Stimulated activated naive CD4-positive, alpha-beta T cell (primary cell): ENCODE results near the gene ALK.

Experiments
- DNase-seq, 6 experiments: peaks; one replicate each; lab custom pipeline; 2025; lab: John Stamatoyannopoulos, UW

Gene ALK

GRCh38 chr2:29650631-29651097 is 270.7 kb downstream of the ALK start:
- no peak for DNase-seq

- DNase-seq: no peak
Observed at GRCh38 chr2:29644949-29645348, 276.4 kb downstream of the ALK start.

- no peak for DNase-seq
Observed at GRCh38 chr2:29643196-29643595, 278.2 kb downstream of the ALK start.

DNA sequence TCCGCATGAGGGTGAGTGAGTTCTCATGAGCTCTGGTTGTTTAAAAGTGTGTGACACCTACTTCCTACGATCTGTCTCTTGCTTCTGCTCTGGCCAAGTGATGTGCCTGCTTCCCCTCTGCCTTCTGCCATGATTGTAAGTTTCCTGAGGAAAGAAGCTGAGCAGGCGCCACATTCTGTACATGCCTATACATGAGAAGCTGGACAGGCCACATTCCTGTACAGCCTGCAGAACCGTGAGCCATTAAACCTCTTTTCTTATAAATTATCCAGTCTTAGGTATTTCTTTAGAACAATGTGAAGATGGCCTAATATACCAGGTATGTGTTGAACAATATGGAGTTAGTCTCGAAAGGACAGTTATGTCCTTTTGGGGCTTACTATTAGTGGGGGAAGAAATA is 281.0 kb downstream of the ALK start:
- DNase-seq: no peak

DNA sequence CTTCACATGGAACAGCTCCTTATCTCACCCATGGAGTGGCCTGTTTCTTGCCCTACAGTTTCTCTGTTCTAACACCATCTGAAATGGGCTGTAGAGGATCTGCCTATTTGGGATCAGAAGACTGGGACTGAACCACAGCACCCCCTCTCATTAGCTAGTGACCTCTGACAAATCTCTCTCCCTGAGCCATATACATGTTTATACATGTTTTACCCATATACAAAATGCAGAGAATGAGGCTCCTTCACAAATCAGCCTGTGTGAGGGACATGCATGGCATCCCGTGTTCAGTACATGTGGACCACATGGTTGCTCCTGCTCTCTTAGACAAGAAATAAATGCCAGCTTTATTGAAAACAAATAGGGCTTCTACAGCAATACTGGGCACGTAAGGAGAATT is 282.7 kb downstream of the ALK start:
- no peak for DNase-seq

GRCh38 chr2:29634916-29635315 is 286.5 kb downstream of the ALK start:
- no peak for DNase-seq

- DNase-seq: no peak
Observed at GRCh38 chr2:29632018-29632417, 289.4 kb downstream of the ALK start.

DNA sequence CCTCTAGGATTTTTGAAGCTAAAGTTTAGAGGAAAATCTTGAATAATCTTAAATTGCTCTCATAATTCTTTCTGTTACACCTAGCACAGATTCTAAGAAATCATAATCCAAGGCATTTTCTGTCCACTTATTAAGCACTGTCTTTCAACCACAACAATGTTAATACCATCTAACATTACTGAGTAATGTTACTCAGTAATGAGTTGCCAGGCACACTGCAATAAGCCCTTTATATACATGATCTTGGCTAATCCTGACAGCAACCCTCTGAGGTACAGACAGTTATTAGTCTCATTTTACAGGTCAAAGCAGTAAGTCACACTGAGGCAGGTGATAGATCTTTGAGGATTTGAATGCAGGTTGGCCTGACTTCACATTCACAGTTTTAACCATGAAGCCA is 291.9 kb downstream of the ALK start:
- no peak for DNase-seq

GRCh38 chr2:29628862-29629261 is 292.5 kb downstream of the ALK start:
- DNase-seq: no peak

DNA sequence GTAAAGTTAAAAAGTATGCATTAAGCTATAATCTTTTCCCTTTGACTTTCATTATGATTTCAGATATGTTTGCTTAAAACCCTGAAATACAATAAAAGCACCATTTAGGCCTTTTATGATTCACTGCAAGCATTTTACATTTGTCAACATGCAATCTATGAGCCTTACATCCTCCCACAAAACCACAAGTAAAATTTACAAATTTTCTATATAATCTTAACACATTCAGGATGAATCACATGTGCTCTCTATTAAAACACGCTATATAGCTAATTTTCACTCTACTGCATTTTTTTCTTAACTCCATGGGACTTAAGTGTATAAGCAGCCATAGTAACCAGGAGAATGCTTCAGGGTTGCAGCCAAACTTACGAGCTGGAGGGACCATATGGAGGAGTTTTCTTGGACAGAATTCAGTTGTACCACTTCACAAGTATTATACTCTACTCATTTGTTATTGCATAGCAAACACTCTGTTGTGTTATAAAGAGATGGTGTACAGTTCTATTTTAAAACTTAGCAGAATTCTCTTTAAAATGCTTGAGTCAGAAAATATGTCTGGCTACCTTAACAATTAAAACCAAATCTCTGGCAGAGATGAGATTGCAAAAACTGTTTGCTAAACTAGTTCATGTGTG is 293.2 kb downstream of the ALK start:
- no peak for DNase-seq

DNA sequence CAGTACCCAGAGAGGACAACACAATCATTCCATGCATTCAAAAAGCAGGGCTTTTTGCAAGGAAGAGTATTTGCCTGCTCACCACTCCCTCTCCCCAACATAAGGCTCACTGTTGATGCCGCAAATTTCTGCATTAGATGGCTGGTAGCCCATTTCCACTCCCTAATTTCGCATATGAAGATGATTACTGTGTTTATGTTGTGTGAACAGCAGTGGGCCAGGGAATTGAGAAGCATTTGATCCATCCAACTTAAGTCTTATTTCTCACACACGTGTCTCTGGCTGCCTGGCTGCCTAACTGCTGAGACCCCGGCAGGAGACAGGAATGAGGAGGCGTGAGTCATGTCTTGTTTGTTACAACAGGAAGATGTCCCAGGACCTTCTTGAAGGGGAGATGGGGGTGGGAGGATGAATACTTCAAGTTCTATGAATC is 294.1 kb downstream of the ALK start:
- no peak for DNase-seq

GRCh38 chr2:29620890-29621289 is 300.5 kb downstream of the ALK start:
- no peak for DNase-seq

DNA sequence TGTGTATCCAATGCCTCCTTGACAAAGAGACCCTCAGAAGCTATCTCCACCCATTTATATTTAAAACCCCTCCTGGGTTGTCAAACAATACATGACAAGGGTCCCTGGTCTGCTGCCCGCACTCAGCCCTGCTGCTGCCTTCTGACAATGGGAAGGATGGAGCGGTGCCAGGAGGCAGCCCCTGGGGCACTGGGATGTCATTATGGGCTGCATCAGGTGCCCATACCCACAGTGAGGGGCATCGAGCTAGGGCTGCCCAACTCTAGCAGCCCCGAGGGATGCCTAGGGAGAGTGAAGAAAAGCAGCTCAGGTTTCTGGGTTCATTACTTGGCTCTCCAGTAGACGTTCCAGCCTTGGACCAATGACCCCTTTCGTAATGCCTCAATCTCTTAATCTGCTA is 301.7 kb downstream of the ALK start:
- DNase-seq: no peak

DNA sequence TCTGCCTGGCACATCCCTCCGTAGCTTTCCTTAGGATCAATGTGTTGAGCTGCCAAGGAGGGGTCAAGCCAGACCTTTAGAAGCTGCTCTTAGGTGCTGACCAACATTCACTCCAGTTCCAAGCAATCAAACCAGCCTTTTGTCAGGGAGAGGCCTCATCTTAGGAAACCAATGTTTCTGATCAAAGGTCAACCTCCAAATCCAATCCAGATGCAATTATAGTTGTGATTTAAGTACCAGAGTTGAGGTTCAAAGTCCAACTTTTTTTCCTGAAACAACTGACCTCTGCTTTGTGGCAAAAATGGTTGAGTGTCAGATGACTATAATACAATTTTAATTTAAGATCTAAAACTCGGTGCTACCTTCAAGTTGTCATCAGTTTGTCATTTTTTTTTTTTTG is 303.4 kb downstream of the ALK start:
- DNase-seq: no peak

- no peak for DNase-seq
Observed at GRCh38 chr2:29617351-29617750, 304.0 kb downstream of the ALK start.

GRCh38 chr2:29616569-29616968 is 304.8 kb downstream of the ALK start:
- DNase-seq: no peak

- DNase-seq: no peak
Observed at GRCh38 chr2:29615841-29616240, 305.5 kb downstream of the ALK start.

- no peak for DNase-seq
Observed at GRCh38 chr2:29615183-29615582, 306.2 kb downstream of the ALK start.

DNA sequence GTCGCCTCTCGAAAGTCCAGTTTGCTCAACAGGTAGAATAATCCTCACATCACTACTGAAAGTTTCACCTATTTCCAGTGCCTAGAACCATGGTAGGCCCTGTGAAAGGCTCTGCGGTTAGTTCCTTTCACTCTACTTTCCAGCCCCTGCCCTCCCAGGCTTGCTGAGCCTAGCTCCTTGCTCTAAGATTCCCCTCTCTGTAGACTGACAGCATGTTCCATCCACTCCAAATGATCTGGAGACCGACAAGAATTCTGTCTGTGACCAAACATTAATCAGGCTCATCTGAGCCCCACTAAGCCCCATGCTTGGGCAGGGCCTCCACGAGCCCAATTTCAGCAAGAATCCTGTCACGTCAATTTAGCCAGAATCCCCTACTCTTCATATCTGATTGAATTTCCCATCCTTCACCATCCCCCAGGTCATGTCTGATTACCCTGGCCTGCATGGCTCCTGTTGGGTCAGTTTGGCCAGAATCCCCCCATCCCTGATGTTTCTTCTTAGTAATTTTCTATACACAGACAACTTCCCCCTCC is 307.0 kb downstream of the ALK start:
- DNase-seq: no peak

GRCh38 chr2:29613792-29614266 is 307.6 kb downstream of the ALK start:
- no peak for DNase-seq

DNA sequence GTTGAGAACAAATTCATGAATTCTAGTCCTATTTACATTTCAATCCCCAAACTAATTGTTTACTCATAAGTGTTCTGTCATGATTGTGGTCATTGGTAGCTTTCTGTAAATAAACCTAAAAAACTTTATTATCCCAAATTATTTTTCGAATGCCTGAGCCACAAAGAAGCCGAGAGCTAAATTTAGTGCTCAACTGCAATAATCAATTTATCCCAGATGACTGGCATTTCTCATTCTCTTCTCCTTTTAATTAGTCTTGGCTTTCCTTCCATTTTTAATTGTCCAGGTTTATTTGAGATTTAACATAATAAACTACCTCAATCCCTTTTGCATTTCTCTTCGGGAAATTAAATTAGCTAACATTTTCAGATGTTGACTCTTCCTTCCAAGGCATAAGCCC is 308.3 kb downstream of the ALK start:
- no peak for DNase-seq

- no peak for DNase-seq
Observed at GRCh38 chr2:29612568-29612967, 308.8 kb downstream of the ALK start.

GRCh38 chr2:29611850-29612249 is 309.5 kb downstream of the ALK start:
- no peak for DNase-seq

GRCh38 chr2:29611261-29611660 is 310.1 kb downstream of the ALK start:
- DNase-seq: no peak
